Astrocyte (in vitro differentiated cells and primary cell): Measurements from ENCODE around the gene ACVRL1. TPM values are rescaled to one million over a fixed set of nuclear protein-coding genes. Genes with fewer than 3 reads are reported as not detected.

Experiments used
- DNase-seq: peaks from one replicate; pipeline ENCODE4 v3.0.0-alpha.2; 2010; ENCODE audit warnings: low read depth
- FAIRE-seq: peaks from 2 replicates; lab custom pipeline; 2011; peaks lifted over from hg19 to GRCh38; lab: Jason Lieb, UNC
- H2AFZ ChIP-seq: 2 replicates; pipeline ENCODE4 v1.6.0; 2012; ENCODE audit warnings: low read depth, low read length, inconsistent platforms
- H3K27ac ChIP-seq: 2 replicates; pipeline ENCODE4 v1.5.1; 2011; ENCODE audit warnings: low read depth, low read length, inconsistent platforms
- H3K27me3 ChIP-seq: 2 replicates; pipeline ENCODE4 v1.6.0; 2011; ENCODE audit warnings: low read length, inconsistent platforms; ENCODE audit not compliant: insufficient read depth
- H3K36me3 ChIP-seq: 2 replicates; pipeline ENCODE4 v1.5.1; 2011; ENCODE audit warnings: low read length, inconsistent platforms; ENCODE audit not compliant: insufficient read depth
- H3K4me1 ChIP-seq: 2 replicates; pipeline ENCODE4 v1.5.1; 2011; ENCODE audit warnings: low read length, inconsistent platforms; ENCODE audit not compliant: insufficient read depth
- H3K4me2 ChIP-seq: 2 replicates; pipeline ENCODE4 v1.6.0; 2012; ENCODE audit warnings: low read length, inconsistent platforms
- H3K4me3 ChIP-seq: 2 replicates; pipeline ENCODE4 v1.5.1; 2011; ENCODE audit warnings: low read depth, mild to moderate bottlenecking, low read length, inconsistent platforms; ENCODE audit not compliant: insufficient read depth
- H3K79me2 ChIP-seq: 2 replicates; pipeline ENCODE4 v1.6.0; 2012; ENCODE audit warnings: mild to moderate bottlenecking, low read length, inconsistent platforms; ENCODE audit not compliant: insufficient read depth
- H3K9ac ChIP-seq: 2 replicates; pipeline ENCODE4 v1.6.0; 2012; ENCODE audit warnings: mild to moderate bottlenecking, low read length, inconsistent platforms
- H3K9me3 ChIP-seq: 2 replicates; pipeline ENCODE4 v1.5.1; 2012; ENCODE audit warnings: low read depth, mild to moderate bottlenecking, low read length, inconsistent platforms; ENCODE audit not compliant: insufficient read depth
- H4K20me1 ChIP-seq: 2 replicates; pipeline ENCODE4 v1.6.0; 2012; ENCODE audit warnings: low read length, inconsistent platforms; ENCODE audit not compliant: insufficient read depth
- H3K27ac Mint-ChIP-seq: one replicate; pipeline ENCODE4 v1.8.0; 2021; ENCODE audit warnings: mild to moderate bottlenecking, mixed read lengths; ENCODE audit not compliant: unreplicated experiment
- H3K27me3 Mint-ChIP-seq: one replicate; pipeline ENCODE4 v1.8.0; 2021; ENCODE audit warnings: low read depth, mixed read lengths; ENCODE audit not compliant: unreplicated experiment
- H3K36me3 Mint-ChIP-seq: one replicate; pipeline ENCODE4 v1.8.0; 2021; ENCODE audit warnings: low read depth, mixed read lengths; ENCODE audit not compliant: unreplicated experiment
- H3K4me1 Mint-ChIP-seq: one replicate; pipeline ENCODE4 v1.8.0; 2021; ENCODE audit warnings: low read depth, mixed read lengths; ENCODE audit not compliant: unreplicated experiment
- H3K4me3 Mint-ChIP-seq: one replicate; pipeline ENCODE4 v1.8.0; 2021; ENCODE audit warnings: mild to moderate bottlenecking, moderate library complexity, mixed read lengths; ENCODE audit not compliant: unreplicated experiment
- H3K9me3 Mint-ChIP-seq: one replicate; pipeline ENCODE4 v1.8.0; 2021; ENCODE audit warnings: mild to moderate bottlenecking, mixed read lengths; ENCODE audit not compliant: unreplicated experiment
- EZH2 ChIP-seq: IDR thresholded peaks from 2 replicates; pipeline ENCODE4 v1.6.1; 2012; ENCODE audit warnings: mild to moderate bottlenecking, low read length, inconsistent platforms; ENCODE audit not compliant: insufficient read depth
- total RNA-seq: library from RNA; stranded (reverse); gene quantifications from 2 replicates; pipeline ENCODE4 v1.2.1, GENCODE V29; 2021
- TF ChIP-seq, protein P1 (sequence below): IDR thresholded peaks from 2 replicates; pipeline ENCODE4 v1.5.1; 2011; ENCODE audit warnings: low read depth, mild to moderate bottlenecking, inconsistent platforms, low read length, moderate library complexity; ENCODE audit not compliant: insufficient read depth

Gene ACVRL1
- total RNA-seq, 1 donor from 2014 or later, result 0.95 TPM

DNA sequence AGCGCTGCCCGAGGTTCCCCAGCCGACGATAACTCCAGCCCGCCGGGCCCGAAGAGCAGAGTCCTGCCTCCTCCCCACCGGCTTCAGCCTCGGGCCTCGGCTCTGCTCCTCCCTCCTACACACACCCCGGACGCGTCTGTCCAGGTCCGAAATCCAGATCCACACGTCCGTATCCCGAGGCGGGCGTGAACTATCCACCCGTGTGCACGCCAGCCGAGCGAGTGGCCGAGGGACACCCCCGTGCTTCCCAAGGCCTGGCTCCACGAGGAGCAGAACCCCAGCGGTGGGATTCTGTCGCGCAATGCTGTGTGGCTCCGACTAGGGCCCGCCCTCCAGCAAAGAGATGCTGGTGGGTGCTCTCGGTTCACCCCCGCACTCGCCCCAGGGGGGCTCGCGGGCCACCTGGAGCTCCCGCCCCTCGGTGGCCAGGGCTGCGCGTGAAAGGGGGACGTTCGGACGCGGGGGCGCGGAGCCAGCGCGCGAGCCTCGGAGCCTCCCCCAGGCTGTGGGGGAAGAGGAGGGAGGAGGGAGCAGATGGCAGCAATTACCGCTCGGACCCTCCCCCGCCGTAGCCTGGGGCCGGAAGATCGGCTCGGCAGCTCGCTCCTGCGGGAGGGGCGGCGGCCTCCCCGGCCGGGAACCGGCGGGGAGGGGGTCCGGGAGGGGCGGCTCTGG is 38.3 kb upstream of the ACVRL1 start:
- peaks cover 19% of the 10 kb centered on the region for H3K4me1 ChIP-seq
- FAIRE-seq (no peak), DNase-seq (no peak)
- peak overlapping the region; percentile 88 for H2AFZ ChIP-seq
- Mint-ChIP-seq H3K27ac (no peak overlapping the region), H3K9me3 (no peaks in the 10 kb centered on the region), H3K4me3 (peak overlapping the region; percentile 57), H3K36me3 (no peaks in the 10 kb centered on the region), H3K27me3 (peaks cover 48% of the 10 kb centered on the region), H3K4me1 (peaks cover 17% of the 10 kb centered on the region)
- H3K4me3 ChIP-seq, result peak overlapping the region; percentile 61
- peaks cover 4% of the 10 kb centered on the region for H3K27me3 ChIP-seq
- peak overlapping the region; percentile 96 for H3K4me2 ChIP-seq
- no peaks in the 10 kb centered on the region for H3K36me3 ChIP-seq
- TF ChIP-seq EZH2, result no peak
- TF ChIP-seq, protein P1, sequence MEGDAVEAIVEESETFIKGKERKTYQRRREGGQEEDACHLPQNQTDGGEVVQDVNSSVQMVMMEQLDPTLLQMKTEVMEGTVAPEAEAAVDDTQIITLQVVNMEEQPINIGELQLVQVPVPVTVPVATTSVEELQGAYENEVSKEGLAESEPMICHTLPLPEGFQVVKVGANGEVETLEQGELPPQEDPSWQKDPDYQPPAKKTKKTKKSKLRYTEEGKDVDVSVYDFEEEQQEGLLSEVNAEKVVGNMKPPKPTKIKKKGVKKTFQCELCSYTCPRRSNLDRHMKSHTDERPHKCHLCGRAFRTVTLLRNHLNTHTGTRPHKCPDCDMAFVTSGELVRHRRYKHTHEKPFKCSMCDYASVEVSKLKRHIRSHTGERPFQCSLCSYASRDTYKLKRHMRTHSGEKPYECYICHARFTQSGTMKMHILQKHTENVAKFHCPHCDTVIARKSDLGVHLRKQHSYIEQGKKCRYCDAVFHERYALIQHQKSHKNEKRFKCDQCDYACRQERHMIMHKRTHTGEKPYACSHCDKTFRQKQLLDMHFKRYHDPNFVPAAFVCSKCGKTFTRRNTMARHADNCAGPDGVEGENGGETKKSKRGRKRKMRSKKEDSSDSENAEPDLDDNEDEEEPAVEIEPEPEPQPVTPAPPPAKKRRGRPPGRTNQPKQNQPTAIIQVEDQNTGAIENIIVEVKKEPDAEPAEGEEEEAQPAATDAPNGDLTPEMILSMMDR, result no peak
- no peak overlapping the region for H3K27ac ChIP-seq
- H4K20me1 ChIP-seq, result no peaks in the 10 kb centered on the region
- H3K9ac ChIP-seq, result peak overlapping the region; percentile 71
- H3K79me2 ChIP-seq, result no peaks in the 10 kb centered on the region
- no peaks in the 10 kb centered on the region for H3K9me3 ChIP-seq

DNA sequence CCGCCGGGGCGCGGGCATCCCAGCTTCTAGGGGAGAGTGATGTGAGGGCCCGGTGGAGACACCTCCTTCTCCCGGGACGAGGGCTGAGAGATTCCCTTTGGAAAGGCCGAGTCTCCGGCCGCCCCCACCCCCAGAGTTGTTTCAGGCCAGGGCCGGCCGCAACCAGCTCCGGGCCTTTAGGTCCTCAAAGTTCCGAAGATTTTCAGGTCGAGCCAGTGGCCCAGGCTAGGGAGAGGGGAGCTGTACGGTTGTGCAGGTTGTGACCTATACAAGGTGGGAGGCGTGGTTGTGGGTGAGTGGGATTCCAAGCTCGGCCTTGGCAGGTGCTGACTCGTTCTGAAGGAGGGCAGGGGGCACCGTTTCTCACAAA is 37.8 kb upstream of the ACVRL1 start:
- H3K27ac Mint-ChIP-seq, result no peak overlapping the region
- peaks cover 20% of the 10 kb centered on the region for H3K4me1 ChIP-seq
- no peaks in the 10 kb centered on the region for H3K36me3 ChIP-seq
- H4K20me1 ChIP-seq, result no peaks in the 10 kb centered on the region
- H3K27me3 ChIP-seq, result peaks cover 4% of the 10 kb centered on the region
- H3K4me3 ChIP-seq, result peak overlapping the region; percentile 61
- TF ChIP-seq EZH2, result no peak
- TF ChIP-seq, protein P1, result no peak
- peak overlapping the region; percentile 88 for H2AFZ ChIP-seq
- DNase-seq (no peak), FAIRE-seq (no peak)
- H3K4me2 ChIP-seq, result peak overlapping the region; percentile 96
- H3K79me2 ChIP-seq, result no peaks in the 10 kb centered on the region
- H3K9me3 Mint-ChIP-seq, result no peaks in the 10 kb centered on the region
- H3K4me3 Mint-ChIP-seq, result peak overlapping the region; percentile 45
- peaks cover 52% of the 10 kb centered on the region for H3K27me3 Mint-ChIP-seq
- peaks cover 16% of the 10 kb centered on the region for H3K4me1 Mint-ChIP-seq
- no peak overlapping the region for H3K27ac ChIP-seq
- peak overlapping the region; percentile 71 for H3K9ac ChIP-seq
- H3K36me3 Mint-ChIP-seq, result no peaks in the 10 kb centered on the region
- no peaks in the 10 kb centered on the region for H3K9me3 ChIP-seq

DNA sequence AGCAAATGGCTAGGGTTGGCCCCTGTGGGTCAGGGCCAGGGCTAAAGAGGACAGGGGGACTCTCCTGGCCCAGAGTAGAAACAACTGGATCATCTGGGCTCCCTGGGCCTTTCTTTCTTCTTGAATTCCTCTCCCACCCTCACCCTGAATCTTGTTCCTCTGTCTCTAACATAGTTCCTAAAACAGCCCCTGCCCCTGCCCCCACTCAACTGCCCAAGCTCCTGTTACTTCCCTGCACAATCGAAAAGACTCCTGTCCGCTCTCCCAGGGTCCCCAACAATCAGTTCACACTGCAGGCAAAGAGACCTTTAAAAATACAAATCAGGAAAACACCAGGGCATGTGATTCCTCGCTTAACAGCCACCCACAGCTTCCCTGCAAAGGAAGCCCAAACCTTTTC is 37.4 kb upstream of the ACVRL1 start:
- no peak for FAIRE-seq
- Mint-ChIP-seq H3K4me1 (peaks cover 13% of the 10 kb centered on the region), H3K27me3 (peaks cover 52% of the 10 kb centered on the region), H3K9me3 (no peaks in the 10 kb centered on the region), H3K27ac (no peak overlapping the region), H3K36me3 (no peaks in the 10 kb centered on the region), H3K4me3 (peak overlapping the region; percentile 8)
- peak overlapping the region; percentile 96 for H3K4me2 ChIP-seq
- peaks cover 16% of the 10 kb centered on the region for H3K4me1 ChIP-seq
- no peak for TF ChIP-seq EZH2
- TF ChIP-seq, protein P1, result no peak
- no peaks in the 10 kb centered on the region for H4K20me1 ChIP-seq
- H3K27me3 ChIP-seq, result peaks cover 4% of the 10 kb centered on the region
- H3K79me2 ChIP-seq, result no peaks in the 10 kb centered on the region
- no peak overlapping the region for H3K4me3 ChIP-seq
- H3K27ac ChIP-seq, result no peak overlapping the region
- H2AFZ ChIP-seq, result no peak overlapping the region
- no peaks in the 10 kb centered on the region for H3K36me3 ChIP-seq
- no peaks in the 10 kb centered on the region for H3K9me3 ChIP-seq
- H3K9ac ChIP-seq, result no peak overlapping the region
- DNase-seq, result no peak
